NCI-H524 (cell line): ENCODE measurements around the gene SPOCK1.

ENCODE experiments used
- DNase-seq, 2 experiments: peaks; one replicate each; lab custom pipeline; 2025; lab: John Stamatoyannopoulos, UW

SPOCK1 gene

GRCh38 chr5:137328991-137329390 is 170.1 kb downstream of the SPOCK1 start:
- DNase-seq = no peak

GRCh38 chr5:137328463-137328862 is 170.7 kb downstream of the SPOCK1 start:
- no peak for DNase-seq

- no peak for DNase-seq
Measured at GRCh38 chr5:137325721-137326120, 173.4 kb downstream of the SPOCK1 start.

GRCh38 chr5:137320056-137321045 is 178.8 kb downstream of the SPOCK1 start:
- DNase-seq = peak; percentile 19 to 53

GRCh38 chr5:137318027-137318426 is 181.1 kb downstream of the SPOCK1 start:
- DNase-seq = no peak

- no peak for DNase-seq
Measured at GRCh38 chr5:137316346-137316736, 182.8 kb downstream of the SPOCK1 start.

GRCh38 chr5:137315534-137316345 is 183.4 kb downstream of the SPOCK1 start:
- no peak for DNase-seq

- no peak for DNase-seq
Measured at GRCh38 chr5:137315109-137315508, 184.0 kb downstream of the SPOCK1 start.

GRCh38 chr5:137313526-137314175 is 185.5 kb downstream of the SPOCK1 start:
- no peak for DNase-seq

- no peak for DNase-seq
Measured at GRCh38 chr5:137312011-137312410, 187.1 kb downstream of the SPOCK1 start.

GRCh38 chr5:137310051-137310730 is 188.9 kb downstream of the SPOCK1 start:
- DNase-seq = no peak

- no peak for DNase-seq
Measured at GRCh38 chr5:137309290-137309689, 189.8 kb downstream of the SPOCK1 start.

GRCh38 chr5:137308311-137308710 is 190.8 kb downstream of the SPOCK1 start:
- DNase-seq = no peak

GRCh38 chr5:137306903-137307302 is 192.2 kb downstream of the SPOCK1 start:
- DNase-seq = no peak

- DNase-seq = peak; percentile 24 to 72
Measured at GRCh38 chr5:137305971-137306602, 193.0 kb downstream of the SPOCK1 start.

- DNase-seq = peak; percentile 95 to 97
Measured at GRCh38 chr5:137304226-137304874, 194.8 kb downstream of the SPOCK1 start.

- DNase-seq = no peak
Measured at GRCh38 chr5:137303509-137303908, 195.6 kb downstream of the SPOCK1 start.

GRCh38 chr5:137300411-137301240 is 198.5 kb downstream of the SPOCK1 start:
- DNase-seq = no peak

- DNase-seq = no peak
Measured at GRCh38 chr5:137296213-137296781, 202.8 kb downstream of the SPOCK1 start.
